Stimulated activated CD8-positive, alpha-beta memory T cell treated with anti-CD3 and anti-CD28 coated beads, Interleukin-12 subunit alpha, Interleukin-12 subunit beta, amount 100 ng/mL, for 1 hour (primary cell): Measurements from ENCODE around the gene EXOSC1.
"Not testable (repeated sequence)": the region's sequence is repeated elsewhere in the genome, so short reads cannot be mapped to it uniquely, and the experiment has no call there.

Source experiments
- DNase-seq: peaks from one replicate; pipeline ENCODE4 v3.0.0-alpha.2; 2020; ENCODE audit warnings: low read depth

Gene EXOSC1

GRCh38 chr10:97445722-97446639 is at the start of gene EXOSC1, which contains the start of gene ZDHHC16:
Gene EXOSC1, minus strand, starts transcription at chr10:97446006. Its CDS starts 21 bp downstream, at chr10:97445985.
Gene ZDHHC16, plus strand, starts transcription at chr10:97446175. Its CDS starts 5,501 bp downstream, at chr10:97451676.
- peak; percentile 81 for DNase-seq

DNA sequence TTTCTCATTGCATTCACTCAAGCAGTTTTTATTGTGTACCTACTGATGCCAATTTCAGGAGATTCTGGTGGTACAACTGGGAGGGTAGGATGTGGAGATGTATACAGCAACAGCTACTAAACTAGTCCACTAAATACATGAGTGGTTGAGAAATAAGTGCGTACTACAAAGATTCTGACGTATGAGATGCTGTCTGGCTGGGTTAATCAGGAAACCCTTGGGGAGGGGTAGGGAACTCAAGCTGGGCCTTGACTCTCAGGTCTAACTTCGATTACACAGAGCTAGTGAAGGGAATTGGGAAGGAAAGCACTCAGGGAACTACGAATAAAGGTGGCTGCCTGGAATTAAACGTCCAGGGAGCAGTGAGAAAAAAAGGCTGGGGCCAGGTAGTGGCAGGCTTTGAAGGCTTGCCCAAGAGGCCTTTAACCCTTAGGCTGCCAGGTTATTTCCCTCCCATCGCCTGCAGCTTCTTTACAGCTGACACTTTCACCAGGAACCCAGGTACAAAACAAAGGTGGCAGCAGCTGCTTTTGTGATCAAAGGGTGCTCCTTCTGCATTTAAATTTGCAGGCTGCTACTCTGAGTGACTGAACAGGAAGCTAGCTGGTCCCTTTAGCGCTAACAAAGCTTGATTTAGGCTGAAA is 49.2 kb upstream of the EXOSC1 start:
- DNase-seq, result no peak

- no peak for DNase-seq
These were observed 48.3 kb upstream of the EXOSC1 start for GRCh38 chr10:97494151-97494550.

DNA sequence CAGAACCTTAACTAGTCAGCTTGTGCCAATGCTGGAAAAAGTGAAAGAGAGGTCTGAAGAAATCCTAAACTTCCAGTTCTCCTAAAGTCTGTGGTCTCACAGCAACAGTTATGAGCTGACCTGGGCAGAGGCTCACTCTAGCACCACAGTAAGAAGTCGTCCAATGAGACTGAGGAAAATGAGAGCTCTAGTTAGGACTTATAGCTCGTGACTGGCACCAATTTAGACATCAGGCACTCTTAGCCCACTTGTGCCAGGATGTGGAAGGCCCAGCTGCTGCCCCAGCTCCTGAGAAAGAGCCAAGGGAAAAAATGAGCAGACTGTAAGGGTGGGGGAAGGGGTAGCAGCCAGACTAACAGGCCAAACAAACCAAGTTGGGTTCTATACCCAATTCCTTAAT is 44.8 kb upstream of the EXOSC1 start:
- DNase-seq, result no peak

DNA sequence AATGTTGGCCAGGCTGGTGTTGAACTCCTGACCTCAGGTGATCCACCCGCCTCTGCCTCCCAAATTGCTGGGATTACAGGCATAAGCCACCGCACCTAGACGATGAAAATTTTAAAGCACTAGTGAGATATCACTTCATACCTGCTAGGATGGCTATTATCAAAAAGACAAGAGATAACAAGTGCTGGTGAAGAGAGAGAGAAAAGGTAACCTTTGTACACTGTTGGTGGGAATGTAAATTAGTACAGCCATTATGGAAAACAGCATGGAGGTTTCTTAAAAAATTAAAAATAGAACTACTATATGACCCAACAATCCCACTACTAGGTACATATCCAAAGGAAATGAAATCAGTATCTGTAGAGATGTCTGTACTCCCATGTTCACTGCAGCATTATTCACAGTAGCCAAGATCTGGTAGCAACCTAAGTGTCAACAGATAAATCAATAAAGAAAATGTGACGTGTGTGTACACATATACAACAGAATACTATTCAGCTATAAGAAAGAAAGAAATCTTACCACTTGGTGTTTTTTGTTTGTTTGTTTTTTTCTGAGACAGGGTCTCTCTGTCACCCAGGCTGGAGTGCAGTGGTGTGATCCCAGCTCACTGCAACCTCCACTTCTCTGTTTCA is 40.0 kb upstream of the EXOSC1 start:
- DNase-seq, result no peak

DNA sequence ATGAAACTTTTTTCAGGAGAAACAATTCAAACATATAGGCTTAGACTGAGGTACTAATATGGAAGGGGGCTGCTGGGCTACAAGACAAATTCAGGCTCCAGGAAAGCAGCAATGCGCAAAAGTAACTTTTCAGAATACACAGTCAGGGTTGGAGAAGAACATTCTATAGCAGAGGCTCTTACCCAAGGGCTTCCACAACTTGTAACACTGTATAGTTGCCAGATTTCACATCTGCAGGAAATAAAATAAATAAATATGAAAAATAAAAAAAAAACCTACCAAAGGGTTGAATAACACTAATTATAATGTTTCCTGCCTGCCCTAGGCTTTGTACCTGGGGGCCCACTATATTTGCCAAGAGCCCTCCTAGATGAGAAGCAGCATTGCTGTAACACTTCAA is 38.1 kb upstream of the EXOSC1 start:
- no peak for DNase-seq

GRCh38 chr10:97483506-97483905 is 37.7 kb upstream of the EXOSC1 start:
- no peak for DNase-seq

DNA sequence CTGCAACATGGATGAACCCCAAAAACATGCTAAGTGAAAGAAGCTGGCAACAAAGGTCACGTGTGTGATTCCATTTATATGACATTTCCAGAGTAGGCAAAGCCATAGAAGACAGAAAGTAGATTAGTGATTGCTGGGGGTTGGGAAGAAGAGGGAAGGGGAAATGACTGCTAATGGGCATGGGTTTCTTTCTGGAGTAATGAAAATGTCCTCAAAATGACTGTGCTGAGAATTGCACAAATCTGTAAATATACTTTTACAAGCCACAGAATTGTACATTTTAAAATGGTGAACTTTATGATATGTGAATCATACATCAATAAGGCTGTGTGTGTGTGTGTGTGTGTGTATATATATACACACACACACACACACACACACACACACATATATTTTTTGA is 36.6 kb upstream of the EXOSC1 start:
- DNase-seq, result no peak

- DNase-seq, result no peak
These were observed 35.3 kb upstream of the EXOSC1 start for GRCh38 chr10:97481071-97481470.

- no peak for DNase-seq
These were observed 34.1 kb upstream of the EXOSC1 start for GRCh38 chr10:97479939-97480338.

DNA sequence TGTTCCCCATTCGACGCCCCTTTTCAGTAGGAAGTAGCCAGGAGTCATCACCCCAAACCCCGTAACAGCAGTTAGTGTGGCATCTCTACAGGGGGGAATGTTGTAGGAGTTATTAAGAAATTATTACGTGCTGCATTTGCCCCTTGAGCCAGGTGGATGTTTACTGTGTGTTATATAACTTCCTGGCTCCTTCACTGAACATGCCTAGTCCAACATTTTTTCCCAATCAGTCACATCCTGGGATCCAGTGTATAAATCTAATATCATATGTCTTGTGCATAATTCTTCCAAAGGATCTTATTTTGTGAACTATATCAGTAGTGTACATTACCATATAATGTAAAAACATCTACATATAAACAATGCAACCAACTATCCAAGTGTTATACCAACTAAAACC is 33.6 kb upstream of the EXOSC1 start:
- DNase-seq, result not testable (repeated sequence)

DNA sequence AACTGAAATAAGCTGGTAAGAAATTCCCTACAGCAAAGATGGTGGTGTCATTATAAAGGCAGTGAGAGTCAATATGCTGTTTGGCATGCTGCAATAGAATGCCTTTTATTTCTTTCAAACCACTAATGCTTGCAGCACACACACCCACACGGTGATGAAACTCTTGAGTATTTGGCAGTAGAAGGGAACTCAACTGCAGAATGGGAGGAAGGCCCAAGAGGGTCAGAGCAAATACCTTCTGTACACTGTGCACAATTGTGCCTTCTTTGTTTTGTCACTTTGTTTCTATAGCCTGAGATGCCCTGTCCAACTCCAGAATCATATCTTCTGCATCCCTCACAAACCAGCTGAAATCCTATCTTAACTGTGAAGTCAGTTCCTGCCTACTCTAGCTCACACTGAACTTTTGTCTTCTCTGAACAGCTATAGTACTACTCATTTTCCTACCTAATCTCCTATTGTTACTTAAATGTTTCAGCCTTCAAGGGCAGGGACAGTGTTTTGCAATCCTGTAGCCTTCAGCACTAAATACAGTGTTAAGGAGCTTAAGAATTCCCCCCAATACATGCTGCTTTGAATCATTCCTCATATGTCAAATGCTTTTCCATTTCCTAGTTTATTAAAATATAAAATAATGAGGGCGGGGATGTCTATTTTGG is 30.3 kb upstream of the EXOSC1 start:
- no peak for DNase-seq

GRCh38 chr10:97474918-97475317 is 29.1 kb upstream of the EXOSC1 start:
- DNase-seq, result no peak

GRCh38 chr10:97468781-97469180 is 23.0 kb upstream of the EXOSC1 start:
- not testable (repeated sequence) for DNase-seq

DNA sequence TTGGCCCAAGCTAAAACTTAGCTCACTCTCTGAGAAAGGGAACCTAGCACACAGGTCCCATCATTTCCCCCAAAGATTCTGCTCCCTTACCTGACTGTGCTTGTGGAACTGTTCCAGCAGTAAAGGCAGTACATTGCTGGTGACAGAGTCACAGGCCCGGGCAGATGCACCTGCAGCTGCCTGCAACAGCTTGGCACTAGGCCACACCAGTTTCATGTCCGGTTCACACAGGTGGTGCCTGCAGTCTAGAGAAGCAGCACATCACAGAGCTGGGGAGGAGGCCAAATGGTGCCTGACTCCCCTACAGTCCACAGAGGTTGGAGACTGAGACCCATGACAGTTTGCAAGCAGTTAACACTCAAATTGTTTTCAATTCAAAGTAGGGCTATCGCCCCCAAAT is 22.4 kb upstream of the EXOSC1 start:
- DNase-seq, result no peak

- DNase-seq, result no peak
These were observed 20.9 kb upstream of the EXOSC1 start for GRCh38 chr10:97466755-97467154.

DNA sequence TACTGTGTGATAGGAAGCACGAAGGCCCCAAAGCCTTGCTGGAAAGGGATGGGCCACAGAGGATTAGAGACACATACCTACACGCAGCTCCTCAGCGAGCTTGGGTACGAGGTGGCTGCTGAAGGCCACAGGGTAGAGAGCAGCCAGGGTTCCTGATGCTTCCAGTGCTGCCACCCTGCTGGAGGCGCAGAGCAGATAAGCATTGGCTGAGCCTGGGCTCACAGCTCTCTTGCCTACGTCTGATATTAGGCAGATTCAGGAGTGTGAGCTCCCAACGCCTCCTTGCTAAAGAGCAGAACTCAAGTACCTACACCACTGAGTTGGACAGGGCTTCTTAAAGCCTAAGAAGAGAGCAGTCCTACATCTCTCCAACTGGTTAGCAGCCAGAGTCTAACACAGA is 20.2 kb upstream of the EXOSC1 start:
- no peak for DNase-seq

- DNase-seq, result no peak
These were observed 18.4 kb upstream of the EXOSC1 start for GRCh38 chr10:97464226-97464625.

GRCh38 chr10:97463363-97464132 is 17.7 kb upstream of the EXOSC1 start:
- DNase-seq, result no peak

- no peak for DNase-seq
These were observed 16.5 kb upstream of the EXOSC1 start for GRCh38 chr10:97462309-97462708.

DNA sequence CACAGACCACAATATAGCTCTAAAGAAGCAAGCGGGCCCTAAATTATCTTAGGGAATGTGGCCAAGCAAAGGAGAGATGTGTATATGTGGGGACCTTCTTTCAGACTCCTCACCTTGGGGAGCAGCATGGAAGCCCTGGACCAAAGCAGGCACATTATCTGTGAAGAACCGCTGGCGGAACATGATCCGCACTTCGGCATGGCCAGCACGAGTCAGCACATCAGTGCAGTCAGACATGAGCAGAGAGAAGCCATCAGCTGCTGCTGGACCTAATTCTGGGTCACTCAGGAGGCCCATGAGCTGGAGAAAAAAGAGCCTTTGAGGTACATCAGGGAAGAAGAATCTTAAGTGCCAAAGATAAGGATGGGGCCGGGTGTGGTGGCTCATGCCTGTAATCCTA is 14.1 kb upstream of the EXOSC1 start:
- DNase-seq, result no peak

GRCh38 chr10:97459111-97459510 is 13.3 kb upstream of the EXOSC1 start:
- no peak for DNase-seq
